GM19324 (cell line): ENCODE data around the gene TBC1D22A.
"Not testable (repeated sequence)": the region's sequence is repeated elsewhere in the genome, so short reads cannot be mapped to it uniquely, and the experiment has no call there.

Source experiments
- ATAC-seq: cut with Tn5 transposase; IDR thresholded peaks from one replicate; pipeline ENCODE4 v1.9.1; 2021; ENCODE audit warnings: mild to moderate bottlenecking, moderate library complexity; ENCODE audit not compliant: unreplicated experiment, low FRiP score

Gene TBC1D22A

DNA sequence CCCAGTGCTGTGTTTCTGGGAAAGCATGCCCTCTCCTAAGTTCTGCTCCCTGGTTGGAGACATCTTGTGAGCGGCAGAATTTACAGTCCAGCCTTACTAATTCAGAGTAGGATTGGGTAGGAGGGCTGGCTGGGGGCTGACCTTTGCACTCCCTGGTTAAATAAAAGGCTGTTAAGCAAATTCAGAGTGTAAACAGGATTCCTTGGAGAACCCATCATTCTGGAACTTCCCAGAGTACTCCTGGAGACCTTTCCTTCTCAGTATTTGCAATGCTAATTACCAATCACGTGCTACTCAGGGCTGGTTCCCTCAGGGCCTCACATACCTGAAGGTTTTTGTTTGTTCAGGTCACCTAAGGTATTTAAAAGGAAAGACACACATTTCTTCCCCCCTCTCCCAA, 340.2 kb downstream of the TBC1D22A start:
- ATAC-seq: no peak

DNA sequence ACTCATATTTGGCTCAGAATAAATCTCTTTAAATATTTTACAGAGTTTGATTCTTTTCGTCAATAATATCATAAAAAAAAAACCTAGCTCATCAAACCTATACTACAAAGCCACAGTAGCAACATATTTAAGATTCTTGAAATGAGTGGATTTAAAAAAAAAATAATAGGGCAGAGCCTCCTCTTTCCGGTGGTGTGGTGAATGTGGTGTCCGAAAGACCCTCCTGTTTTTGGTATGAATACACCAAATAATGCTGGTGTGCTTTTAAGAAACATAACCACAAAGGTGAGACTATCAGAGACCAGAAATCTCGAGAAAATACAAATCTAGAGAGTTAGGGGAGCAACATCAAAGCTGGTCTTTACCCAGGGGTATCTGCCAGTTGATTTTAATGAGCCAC, 342.6 kb downstream of the TBC1D22A start:
- no peak for ATAC-seq

DNA sequence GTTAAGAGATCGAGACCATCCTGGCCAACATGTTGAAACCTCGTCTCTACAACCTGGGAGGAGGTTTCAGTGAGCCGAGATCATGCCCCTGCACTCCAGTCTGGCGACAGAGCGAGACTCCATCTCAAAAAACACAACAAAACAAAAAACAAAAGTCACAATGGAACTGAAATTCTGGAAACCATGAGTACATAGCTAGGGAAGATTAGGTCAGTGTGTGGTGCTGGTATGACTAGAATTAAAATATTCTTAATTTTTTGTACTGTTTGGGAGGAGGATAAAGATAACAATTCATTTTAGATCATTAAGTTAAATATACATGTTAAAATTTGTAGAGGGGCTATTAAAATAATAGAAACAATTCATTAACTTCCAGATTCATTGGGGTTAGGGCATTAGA, 344.4 kb downstream of the TBC1D22A start:
- no peak for ATAC-seq

DNA sequence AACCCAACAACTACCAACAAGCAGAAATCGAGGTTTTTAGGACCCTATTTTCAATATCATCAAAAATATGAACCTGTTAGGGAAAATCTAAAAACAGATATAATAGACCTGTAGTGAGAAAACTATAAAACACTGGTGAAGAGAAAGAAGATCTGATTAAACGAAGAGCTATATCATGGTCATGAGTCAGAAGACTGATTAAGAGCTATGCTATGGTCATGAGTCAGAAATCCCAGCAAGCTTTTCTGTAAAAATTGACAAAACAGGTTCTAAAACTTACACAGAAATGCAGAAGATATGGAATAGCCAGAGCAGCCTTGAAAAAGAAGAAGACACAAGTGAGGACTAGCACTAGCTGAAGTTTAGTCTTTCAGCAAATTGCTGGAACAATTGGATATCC, 345.0 kb downstream of the TBC1D22A start:
- no peak for ATAC-seq

DNA sequence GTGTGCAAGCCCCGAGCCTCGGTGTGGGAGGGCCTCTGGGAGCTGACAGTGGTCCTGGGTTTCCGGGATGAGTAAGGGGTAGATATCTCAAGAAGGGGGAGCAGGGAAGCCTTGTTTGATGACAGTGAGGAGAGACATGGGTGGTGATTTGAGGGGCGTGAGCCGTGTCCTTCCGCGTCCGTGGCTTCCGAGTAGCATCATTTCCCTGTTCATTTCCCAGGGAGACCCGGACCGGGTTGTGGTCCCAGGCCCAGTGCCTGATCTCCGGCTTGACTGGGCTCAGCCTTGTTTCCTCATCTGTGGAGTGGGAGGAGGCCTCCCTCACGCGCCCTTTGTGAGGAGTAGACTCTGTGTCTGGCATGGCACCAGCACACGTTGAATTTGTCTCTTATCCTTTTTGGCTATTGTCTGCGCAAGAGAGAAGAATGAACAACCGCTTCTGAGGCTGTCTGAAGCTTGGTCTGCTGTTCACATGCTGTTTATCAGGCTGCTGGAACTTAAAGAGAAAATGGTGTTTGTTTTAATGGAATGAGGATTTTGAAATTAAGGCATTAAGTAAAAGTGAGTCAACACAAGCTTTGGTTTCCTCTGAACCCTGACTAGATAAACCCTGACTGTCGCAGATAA, 348.5 kb downstream of the TBC1D22A start:
- no peak for ATAC-seq

DNA sequence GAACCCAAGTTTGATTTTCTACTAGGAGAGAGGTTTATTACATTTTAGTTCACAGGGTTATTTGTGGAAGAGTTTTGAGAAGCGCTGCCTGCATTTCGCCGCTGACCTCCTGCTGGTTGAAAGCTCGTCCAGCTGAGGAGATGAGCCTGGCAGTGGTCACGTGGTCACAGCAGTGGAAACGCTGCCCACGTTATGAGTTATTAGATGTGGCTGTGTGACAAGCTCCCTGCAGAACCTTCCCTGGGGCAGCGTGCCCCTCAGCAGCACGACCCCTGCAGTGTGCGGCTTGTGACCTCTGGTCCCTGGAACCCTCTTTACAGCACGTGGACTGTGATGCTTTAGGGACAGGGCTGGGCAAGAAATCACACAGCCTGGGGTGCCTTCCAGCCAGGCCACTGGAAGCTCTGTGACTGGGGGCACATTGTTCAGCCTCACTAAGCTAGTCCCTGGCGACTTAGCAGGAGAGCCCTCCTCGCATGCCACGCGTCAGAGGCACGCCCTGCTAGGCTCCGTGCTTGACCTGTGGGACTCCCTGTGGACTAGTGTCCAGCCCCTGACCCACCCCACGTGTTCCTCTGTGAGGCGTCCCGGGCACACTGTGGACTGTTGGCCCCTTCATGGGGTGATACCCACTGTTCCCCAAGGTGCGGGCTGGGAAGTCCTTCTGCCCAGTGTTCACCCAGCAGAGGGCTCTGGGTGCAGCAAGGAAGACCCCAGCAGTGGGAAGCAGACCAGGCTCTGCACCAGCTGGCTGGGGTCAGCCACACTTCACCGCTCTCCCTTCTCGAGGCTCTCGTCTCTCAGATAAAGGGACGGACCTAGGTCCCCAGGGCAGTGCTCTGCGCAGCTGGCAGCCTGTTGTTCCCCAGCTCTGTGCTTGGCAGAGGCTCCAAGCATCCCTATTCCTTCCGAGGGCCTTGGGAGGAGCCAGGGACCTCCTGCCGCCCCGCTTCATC, 349.5 kb downstream of the TBC1D22A start:
- no peak for ATAC-seq

DNA sequence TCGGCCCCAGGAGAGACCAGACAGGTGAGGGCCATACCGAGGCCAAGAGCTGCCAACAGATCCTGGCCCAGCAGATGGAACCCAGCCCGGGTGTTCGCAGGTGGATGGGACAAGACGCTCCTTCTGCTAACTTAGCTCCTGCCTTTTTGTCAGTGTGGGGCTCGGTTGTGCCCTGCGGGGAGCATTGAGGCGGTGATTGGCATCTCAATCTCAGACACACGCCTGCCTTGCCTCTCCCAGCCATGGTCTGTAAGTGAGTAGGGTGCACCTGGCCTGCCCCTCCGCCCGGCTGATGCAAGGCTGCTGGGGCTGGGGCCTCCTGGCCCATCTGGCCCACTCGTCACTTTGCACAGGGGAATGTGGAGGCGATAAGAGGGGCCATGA, 350.1 kb downstream of the TBC1D22A start:
- no peak for ATAC-seq

DNA sequence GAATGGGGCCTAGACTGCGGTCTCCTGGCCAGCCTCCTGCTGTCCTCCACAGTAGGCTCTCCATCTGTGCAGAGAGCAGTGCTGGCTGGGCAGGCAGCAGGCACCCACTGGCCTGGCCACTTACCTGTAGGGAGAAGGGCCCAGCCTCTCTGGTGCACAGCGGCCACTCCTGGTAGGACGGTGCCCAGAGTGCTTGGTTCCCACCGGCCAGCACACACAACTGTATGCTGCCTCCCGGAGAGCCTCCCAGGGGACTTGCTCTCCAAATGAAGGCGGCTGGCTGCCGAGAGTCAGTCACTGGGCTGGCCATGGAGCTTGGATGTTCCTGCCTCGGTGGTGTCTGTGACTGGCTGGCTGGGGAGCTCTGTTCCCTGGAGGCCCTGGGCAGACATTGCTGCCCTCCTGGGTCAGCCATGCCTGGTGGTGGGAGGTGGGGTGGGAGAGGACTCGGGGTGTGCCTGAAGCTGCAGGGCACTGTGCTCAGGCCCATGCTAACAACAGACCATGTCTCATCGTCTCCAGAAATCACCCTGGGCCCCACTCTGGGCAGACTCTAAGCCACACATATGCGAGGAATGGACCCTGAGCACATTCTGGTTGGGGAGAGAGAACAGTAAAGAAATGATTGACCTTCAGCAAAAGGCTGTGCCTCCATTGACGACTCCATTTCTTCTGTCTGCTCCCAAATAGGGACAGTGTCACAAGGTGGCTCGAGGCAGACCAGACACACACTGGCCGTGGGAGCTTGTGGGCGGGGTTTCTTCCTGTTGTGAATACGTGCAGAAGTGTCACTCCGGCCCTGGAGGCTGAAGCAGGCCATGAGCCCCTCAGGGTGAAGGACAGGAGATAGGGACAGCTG, 350.8 kb downstream of the TBC1D22A start:
- no peak for ATAC-seq

DNA sequence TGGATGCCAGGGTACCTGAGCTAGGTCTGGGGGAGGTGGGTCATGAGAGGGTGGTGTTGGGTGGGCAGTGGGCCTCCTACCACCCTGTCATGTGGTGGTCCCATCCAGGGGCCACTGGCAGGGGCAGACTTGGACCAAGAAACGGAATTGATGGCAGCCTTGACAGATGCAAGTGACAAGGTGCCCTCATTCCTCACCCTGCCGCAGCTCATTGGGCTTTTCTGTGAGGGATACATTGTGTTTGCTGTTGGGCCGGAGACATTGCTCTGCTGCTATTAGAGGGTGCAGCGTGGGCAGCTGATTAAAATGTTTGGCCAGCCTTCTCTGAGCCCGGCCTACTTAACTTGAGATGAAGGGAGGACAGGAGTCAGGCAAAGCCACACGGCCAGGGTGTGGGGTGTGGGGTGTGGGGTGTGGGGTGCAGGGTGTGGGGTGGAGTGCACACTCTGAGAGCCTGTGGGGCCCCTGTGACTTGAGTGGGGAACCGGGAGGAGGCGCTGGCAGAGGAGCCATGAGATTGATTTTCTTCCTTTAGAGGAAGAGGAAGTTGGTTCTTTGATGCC, 351.5 kb downstream of the TBC1D22A start:
- ATAC-seq: no peak

DNA sequence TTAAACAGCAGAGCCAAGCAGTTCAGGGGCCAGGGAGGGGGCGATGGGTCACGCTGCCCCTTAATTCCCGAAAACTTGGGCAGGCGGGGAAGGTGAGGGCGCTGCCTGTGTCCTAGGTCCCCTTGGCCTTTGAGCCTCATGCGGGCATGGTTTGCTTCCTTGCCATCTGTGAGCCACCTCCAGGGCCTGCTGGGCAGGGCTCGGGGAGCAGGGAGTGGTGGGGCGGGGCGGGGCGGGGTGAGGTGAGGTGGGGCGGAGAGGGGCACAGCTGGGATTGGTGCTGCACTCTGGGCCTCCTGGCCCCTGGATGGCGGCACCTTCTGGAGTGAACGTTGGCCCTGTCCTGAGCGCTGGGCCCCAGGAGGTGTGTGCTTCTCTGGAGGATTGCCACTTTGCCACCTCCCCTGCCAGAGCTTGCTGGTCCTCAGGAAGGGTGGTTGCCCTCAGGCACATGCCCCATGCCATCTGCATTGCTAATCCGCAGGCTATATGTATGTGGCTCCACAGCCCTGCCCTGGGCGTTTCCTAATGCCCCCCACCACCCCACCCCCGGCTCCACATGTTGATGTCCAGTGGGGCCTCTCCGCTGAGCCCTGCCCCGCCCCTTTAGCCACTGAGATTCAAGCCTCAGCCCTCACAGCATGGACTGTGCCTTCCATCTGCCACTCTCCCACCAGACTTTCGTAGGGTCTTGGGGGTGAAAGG, 352.5 kb downstream of the TBC1D22A start:
- no peak for ATAC-seq

DNA sequence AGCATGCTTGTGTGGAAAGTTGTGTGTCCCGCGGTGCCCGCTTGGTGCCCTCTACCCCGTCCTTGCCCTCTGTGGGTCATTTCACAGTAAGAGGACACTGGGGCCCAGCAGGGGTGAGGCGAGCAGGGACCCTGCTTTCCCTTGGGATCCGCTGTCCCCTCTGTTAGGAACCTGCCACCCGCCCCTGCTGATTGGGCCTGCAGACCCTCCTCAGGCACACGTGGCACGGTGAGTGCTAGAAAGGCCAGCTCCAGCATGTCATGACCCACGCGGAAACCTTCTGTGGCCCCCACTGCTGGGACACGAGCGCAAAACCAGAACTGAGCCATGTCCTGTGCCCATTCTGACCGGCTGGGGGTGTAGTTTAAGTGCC, 353.1 kb downstream of the TBC1D22A start:
- no peak for ATAC-seq

DNA sequence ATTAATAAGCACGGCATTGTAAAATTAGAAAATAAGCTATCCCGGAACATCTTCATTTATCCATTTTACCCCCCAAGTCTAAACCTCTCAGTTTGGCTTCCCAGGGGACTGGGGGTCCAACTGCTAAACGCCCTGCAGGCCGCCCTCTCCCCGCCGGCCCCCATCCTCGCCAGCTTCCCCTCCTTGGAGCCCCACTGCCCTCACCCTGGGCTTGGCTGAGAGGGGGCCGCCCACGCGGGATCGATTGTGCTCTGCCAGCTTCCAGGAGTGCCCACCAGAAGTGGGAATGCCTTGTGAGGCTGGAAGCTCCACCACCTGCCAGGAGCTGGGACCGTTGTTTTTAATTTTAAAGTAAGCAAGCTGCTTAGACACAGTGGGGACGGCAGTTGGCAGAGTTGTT, 353.5 kb downstream of the TBC1D22A start:
- no peak for ATAC-seq

DNA sequence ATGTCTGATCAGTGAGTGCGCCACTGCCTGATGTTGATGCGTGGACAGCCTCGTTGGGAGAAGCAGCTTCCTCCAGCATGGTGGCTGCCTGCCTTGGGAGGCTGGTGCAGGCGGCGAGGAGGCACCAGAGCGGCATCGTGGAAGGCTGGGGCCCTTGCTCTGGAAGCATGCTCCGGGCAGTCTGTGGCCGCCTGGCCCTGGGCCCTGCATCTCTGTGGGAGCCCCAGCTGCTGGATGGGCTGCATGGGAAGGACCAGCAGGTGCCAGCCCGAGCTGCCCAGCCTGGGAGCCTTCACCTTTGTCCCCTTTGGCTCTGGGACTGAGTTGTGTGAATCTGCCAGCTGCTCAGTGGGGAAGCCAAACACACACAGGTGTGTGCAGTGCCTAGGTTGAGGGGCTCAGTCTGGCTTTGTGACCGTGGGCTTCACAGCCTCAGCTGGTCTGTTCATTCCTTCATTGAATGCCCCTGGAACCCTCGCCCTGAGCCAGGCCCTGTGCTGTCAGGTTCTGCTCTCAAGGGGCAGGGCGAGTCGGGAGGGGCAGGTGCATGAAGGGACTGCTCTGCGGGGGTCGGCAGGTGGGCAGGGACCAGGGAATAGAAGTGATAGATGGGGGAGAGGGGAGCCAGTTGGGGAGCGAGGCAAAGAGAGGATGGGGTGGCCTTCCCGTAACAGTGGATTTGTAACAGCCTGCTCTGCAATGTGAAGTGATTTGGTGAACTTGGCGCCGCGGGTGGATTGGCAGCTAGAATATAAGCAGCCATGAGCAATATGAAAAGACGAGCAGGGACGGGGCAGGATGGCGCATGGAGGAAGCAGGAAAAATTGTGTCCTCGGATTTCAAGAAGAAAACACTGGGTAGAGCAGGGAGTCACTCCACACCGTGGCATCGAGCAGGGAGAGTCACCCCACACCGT, 354.2 kb downstream of the TBC1D22A start:
- no peak for ATAC-seq

DNA sequence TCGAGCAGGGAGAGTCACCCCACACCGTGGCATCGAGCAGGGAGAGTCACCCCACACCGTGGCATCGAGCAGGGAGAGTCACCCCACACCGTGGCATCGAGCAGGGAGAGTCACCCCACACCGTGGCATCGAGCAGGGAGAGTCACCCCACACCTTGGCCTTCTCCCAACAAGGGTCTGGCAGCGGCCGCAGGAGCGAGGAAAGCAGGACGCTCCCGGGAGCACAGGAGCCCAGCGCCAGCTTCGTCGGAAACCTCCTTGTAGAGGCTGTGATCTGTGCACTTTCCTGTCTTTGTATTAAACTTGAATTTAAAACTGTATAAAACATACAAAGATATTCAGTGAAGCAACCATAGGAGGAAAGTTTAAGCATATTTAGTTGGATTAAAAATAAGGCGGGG, 355.0 kb downstream of the TBC1D22A start:
- ATAC-seq: not testable (repeated sequence)

DNA sequence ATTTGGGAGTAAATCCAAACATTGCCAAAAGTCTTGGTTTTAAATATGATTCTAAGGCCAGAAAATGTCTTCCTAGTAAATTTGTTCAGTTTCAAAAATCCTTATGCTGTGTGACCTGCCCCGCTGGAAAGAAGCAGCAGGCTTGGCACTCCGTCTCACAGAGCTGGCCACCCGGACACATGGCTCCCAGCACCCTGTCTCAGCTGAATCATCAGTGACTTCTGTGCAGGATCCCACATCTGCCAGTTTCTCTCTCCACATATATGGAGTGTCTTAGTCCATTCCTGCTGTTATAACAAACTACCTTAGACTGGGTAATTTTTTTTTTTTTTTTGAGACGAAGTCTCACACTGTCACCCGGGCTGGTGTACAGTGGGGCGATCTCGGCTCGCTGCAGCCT, 356.7 kb downstream of the TBC1D22A start:
- ATAC-seq: no peak

DNA sequence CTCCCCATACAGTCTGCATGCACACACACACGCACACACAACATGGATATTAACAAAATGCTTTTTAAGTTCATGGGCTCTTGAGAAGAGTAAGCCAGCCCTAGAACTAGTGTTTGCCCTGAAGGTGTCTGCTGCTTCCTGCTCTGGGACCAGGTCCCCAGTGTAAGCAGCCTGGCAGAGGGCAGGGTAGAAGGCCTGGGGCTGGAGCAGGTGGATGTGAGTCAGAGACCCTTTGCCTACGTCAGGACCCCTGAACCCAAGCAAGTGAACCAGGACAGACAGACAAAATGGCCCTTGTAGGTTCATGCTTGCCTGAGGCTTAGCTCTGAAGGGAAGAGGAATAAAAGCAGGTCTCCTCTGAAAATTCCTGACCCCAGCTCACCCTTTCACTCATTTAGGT, 357.9 kb downstream of the TBC1D22A start:
- ATAC-seq: no peak

DNA sequence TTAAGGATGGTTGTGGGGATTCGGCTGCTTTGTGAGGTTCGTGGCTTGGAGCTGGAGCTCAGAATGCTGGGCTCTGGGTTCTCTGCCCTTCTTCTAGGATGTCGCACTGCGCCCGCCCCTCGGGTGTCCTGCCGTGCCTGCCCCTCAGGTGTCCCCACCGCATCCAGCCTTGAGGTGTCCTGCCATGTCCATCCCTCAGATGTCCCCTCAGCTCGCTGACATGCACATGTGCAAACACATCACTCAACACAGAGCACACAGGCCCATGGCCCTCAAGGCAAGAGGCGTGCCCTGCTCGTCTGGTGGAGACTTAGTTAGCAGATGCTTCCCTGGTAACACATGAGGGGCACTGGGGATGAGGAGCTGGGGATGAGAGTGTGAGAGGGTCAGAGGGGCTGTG, 359.3 kb downstream of the TBC1D22A start:
- no peak for ATAC-seq

DNA sequence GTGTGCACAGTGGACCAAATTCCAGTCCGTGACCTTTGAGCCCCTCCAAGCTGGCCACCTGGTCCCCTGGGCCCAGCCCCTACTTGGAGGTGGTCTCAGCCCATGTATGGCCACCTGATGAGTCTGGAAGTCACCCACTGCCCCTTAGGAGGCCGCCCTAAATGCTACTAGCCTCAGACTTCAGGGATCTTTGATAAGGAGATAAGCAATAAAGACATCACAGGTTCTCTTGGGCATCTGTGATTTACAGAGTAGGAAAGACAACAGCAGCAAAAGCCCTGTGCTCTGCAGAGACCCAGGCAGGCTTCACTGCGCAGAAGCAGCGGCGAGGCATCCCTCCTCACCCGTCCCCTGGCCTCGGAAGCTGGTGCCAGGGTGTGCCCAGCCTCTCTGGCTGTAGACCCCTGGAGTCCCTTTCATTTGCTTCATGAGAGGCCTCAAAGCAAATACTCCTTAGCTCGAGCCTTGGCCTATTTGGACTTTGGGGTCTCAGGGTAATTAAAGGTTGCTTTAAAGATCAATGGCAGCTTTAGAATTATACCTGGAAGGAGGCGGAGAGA, 360.1 kb downstream of the TBC1D22A start:
- ATAC-seq: no peak
